ENCODE data around the gene AK5.

DNA sequence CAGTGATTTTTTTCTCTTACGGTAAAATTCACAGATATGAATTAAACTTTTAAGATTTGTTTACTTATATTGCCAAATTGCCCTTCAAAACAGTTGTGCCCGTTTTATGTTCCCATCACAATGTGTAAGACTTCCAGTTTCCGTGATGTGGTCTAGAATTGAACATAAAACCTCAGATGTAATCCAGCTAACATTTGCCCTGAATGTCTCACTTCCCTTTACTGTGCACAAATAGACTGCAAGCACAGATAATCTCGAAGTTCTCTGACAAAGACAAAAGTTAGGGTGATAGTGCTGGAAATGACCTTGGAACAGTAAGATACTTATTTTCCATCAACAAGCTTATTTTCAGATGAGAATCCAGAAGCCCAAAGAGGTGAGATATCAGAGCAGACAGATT is 223.2 kb downstream of the AK5 start:
- TF ChIP-seq, protein P1, sequence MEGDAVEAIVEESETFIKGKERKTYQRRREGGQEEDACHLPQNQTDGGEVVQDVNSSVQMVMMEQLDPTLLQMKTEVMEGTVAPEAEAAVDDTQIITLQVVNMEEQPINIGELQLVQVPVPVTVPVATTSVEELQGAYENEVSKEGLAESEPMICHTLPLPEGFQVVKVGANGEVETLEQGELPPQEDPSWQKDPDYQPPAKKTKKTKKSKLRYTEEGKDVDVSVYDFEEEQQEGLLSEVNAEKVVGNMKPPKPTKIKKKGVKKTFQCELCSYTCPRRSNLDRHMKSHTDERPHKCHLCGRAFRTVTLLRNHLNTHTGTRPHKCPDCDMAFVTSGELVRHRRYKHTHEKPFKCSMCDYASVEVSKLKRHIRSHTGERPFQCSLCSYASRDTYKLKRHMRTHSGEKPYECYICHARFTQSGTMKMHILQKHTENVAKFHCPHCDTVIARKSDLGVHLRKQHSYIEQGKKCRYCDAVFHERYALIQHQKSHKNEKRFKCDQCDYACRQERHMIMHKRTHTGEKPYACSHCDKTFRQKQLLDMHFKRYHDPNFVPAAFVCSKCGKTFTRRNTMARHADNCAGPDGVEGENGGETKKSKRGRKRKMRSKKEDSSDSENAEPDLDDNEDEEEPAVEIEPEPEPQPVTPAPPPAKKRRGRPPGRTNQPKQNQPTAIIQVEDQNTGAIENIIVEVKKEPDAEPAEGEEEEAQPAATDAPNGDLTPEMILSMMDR (IDR thresholded peaks at IDR 0.05; ENCODE audit: insufficient read depth, low read length, poor library complexity, severe bottlenecking), result no peak
- no peak for TF ChIP-seq EZH2phosphoT487 (conservative IDR thresholded peaks at IDR 0.05; ENCODE audit: low read length)
